ENCODE measurements around the gene RNLS.

GRCh38 chr10:88246675-88247074, 336.4 kb downstream of the RNLS start:
- TF ChIP-seq CTCF (IDR thresholded peaks at IDR 0.05; ENCODE audit: insufficient read depth, low read length, poor library complexity, severe bottlenecking) (no peak), EZH2phosphoT487 (conservative IDR thresholded peaks at IDR 0.05; ENCODE audit: low read length) (no peak)
